Ishikawa (cell line): ENCODE results near the gene PDZD8.

Experiments
- MAX ChIP-seq: IDR thresholded peaks from 2 replicates; pipeline ENCODE4 v1.6.1; 2012
- USF1 ChIP-seq: IDR thresholded peaks from 2 replicates; pipeline ENCODE4 v1.6.1; 2012

- no peak for TF ChIP-seq MAX
- no peak for TF ChIP-seq USF1
Observed at GRCh38 chr10:117239051-117239450, 136.2 kb downstream of the PDZD8 start.
